Measurements from ENCODE around the gene ARL6IP4.

- TF ChIP-seq POLR2A (IDR thresholded peaks at IDR 0.05) (no peak), CTCF (IDR thresholded peaks at IDR 0.05) (no peak)
Measured at GRCh38 chr12:122965321-122965751, 15.1 kb upstream of the ARL6IP4 start.
